ENCODE results near the gene IFNGR2. TPM values are rescaled to one million over a fixed set of nuclear protein-coding genes. Genes with fewer than 3 reads are reported as not detected.
"Not testable (repeated sequence)": the region's sequence is repeated elsewhere in the genome, so short reads cannot be mapped to it uniquely, and the experiment has no call there.

IFNGR2 gene
- total RNA-seq, 2 donors from 2014 or later, result 88.1 to 122 TPM

- Histone ChIP-seq H3K9me3 (no peaks in the 10 kb centered on the region), H3K4me3 (no peak overlapping the region), H3K36me3 (no peaks in the 10 kb centered on the region), H3K4me1 (replicated peaks) (no peaks in the 10 kb centered on the region), H3K27me3 (replicated peaks; ENCODE audit: insufficient read depth) (no peaks in the 10 kb centered on the region), H3K27ac (peak overlapping the region; percentile 25 to 28)
- WGBS, result 71% methylated on average over 1 of the region's 1 CpG
- intact Hi-C loops (cut with DNase I), result no loop called here
- peak; percentile 56 for DNase-seq (ENCODE audit: low spot score)
- TF ChIP-seq, protein P1, sequence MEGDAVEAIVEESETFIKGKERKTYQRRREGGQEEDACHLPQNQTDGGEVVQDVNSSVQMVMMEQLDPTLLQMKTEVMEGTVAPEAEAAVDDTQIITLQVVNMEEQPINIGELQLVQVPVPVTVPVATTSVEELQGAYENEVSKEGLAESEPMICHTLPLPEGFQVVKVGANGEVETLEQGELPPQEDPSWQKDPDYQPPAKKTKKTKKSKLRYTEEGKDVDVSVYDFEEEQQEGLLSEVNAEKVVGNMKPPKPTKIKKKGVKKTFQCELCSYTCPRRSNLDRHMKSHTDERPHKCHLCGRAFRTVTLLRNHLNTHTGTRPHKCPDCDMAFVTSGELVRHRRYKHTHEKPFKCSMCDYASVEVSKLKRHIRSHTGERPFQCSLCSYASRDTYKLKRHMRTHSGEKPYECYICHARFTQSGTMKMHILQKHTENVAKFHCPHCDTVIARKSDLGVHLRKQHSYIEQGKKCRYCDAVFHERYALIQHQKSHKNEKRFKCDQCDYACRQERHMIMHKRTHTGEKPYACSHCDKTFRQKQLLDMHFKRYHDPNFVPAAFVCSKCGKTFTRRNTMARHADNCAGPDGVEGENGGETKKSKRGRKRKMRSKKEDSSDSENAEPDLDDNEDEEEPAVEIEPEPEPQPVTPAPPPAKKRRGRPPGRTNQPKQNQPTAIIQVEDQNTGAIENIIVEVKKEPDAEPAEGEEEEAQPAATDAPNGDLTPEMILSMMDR (IDR thresholded peaks at IDR 0.05), result no peak
- peak; percentile 10 for TF ChIP-seq POLR2AphosphoS5 (IDR thresholded peaks at IDR 0.05)
These were observed 48.4 kb downstream of the IFNGR2 start for GRCh38 chr21:33451634-33452071.

GRCh38 chr21:33452362-33452761, 49.1 kb downstream of the IFNGR2 start:
- H3K36me3 ChIP-seq, result no peaks in the 10 kb centered on the region

GRCh38 chr21:33455686-33456446, 52.7 kb downstream of the IFNGR2 start:
- 78% methylated on average over 6 of the region's 6 CpGs for WGBS
- H3K36me3 ChIP-seq, result no peaks in the 10 kb centered on the region

More at GRCh38 chr21:33452362-33452761, 49.1 kb downstream of the IFNGR2 start:
- intact Hi-C loops (cut with DNase I), result no loop called here
- 93% methylated on average over 3 of the region's 3 CpGs for WGBS
- no peak for DNase-seq (ENCODE audit: low spot score)
- H3K4me1 ChIP-seq (replicated peaks), result no peaks in the 10 kb centered on the region
- no peak overlapping the region for H3K4me3 ChIP-seq
- no peaks in the 10 kb centered on the region for H3K27me3 ChIP-seq (replicated peaks; ENCODE audit: insufficient read depth)
- no peak for TF ChIP-seq POLR2A (IDR thresholded peaks at IDR 0.05)
- H3K9me3 ChIP-seq, result no peaks in the 10 kb centered on the region
- H3K27ac ChIP-seq, result peak overlapping the region; percentile 25 to 28

GRCh38 chr21:33458861-33459260, 55.6 kb downstream of the IFNGR2 start:
- TF ChIP-seq POLR2A (IDR thresholded peaks at IDR 0.05) (no peak), POLR2AphosphoS5 (IDR thresholded peaks at IDR 0.05) (no peak)
- TF ChIP-seq, protein P1 (IDR thresholded peaks at IDR 0.05), result no peak
- H3K9me3 ChIP-seq, result no peaks in the 10 kb centered on the region
- no peak overlapping the region for H3K27ac ChIP-seq
- H3K4me1 ChIP-seq (replicated peaks), result no peaks in the 10 kb centered on the region
- no peak for DNase-seq (ENCODE audit: low spot score)
- intact Hi-C loops (cut with DNase I), result no loop called here
- no peak overlapping the region for H3K4me3 ChIP-seq
- H3K27me3 ChIP-seq (replicated peaks; ENCODE audit: insufficient read depth), result no peaks in the 10 kb centered on the region
- 95% methylated on average over 3 of the region's 3 CpGs for WGBS
- no peaks in the 10 kb centered on the region for H3K36me3 ChIP-seq

More at GRCh38 chr21:33455686-33456446, 52.7 kb downstream of the IFNGR2 start:
- H3K27ac ChIP-seq, result no peak overlapping the region
- no peaks in the 10 kb centered on the region for H3K9me3 ChIP-seq
- intact Hi-C loops (cut with DNase I), result no loop called here
- H3K27me3 ChIP-seq (replicated peaks; ENCODE audit: insufficient read depth), result no peaks in the 10 kb centered on the region
- H3K4me1 ChIP-seq (replicated peaks), result no peaks in the 10 kb centered on the region
- no peak for TF ChIP-seq POLR2AphosphoS5 (IDR thresholded peaks at IDR 0.05)
- TF ChIP-seq POLR2A (IDR thresholded peaks at IDR 0.05), result no peak
- TF ChIP-seq, protein P1 (IDR thresholded peaks at IDR 0.05), result no peak
- DNase-seq (ENCODE audit: low spot score), result no peak
- no peak overlapping the region for H3K4me3 ChIP-seq

DNA sequence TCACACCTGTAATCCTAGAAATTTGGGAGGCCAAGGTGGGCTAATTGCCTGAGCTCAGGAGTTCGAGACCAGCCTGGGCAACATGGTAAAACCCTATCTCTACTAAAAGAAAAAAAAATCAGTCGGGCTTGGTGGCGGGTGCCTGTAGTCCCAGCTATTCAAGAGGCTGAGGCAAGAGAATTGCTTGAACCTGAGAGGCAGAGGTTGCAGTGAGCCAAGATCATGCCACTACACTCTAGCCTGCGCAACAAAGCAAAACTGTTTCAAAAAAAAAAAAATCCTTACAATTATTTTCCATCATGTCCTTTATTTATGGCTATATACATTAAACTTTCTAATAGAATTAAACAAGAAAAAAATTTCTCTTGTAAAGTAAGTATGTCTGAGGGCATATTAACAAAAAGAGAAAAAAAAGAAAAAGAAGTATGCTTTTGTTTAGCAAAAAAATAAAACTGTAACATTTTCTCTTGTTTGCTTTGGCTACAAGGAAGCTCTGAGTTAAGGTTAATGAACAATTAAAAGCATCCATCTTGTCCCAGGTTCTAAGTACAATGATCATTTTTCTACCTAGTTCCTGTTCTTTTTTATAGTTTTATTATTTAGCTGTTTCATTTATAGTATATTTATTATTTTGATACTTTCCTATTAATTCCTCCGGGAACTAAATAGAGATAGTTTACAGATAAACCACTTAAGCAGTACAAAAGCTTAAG, 58.5 kb downstream of the IFNGR2 start:
- no peak overlapping the region for H3K27ac ChIP-seq
- intact Hi-C loops (cut with DNase I), result no loop called here
- H3K4me3 ChIP-seq, result no peak overlapping the region
- TF ChIP-seq, protein P1 (IDR thresholded peaks at IDR 0.05), result no peak
- TF ChIP-seq POLR2A (IDR thresholded peaks at IDR 0.05) (no peak), POLR2AphosphoS5 (IDR thresholded peaks at IDR 0.05) (no peak)
- H3K27me3 ChIP-seq (replicated peaks; ENCODE audit: insufficient read depth), result no peaks in the 10 kb centered on the region
- no peaks in the 10 kb centered on the region for H3K36me3 ChIP-seq
- no peaks in the 10 kb centered on the region for H3K9me3 ChIP-seq
- no peak for DNase-seq (ENCODE audit: low spot score)
- H3K4me1 ChIP-seq (replicated peaks), result no peaks in the 10 kb centered on the region
- WGBS, result 76% methylated on average over 5 of the region's 5 CpGs

DNA sequence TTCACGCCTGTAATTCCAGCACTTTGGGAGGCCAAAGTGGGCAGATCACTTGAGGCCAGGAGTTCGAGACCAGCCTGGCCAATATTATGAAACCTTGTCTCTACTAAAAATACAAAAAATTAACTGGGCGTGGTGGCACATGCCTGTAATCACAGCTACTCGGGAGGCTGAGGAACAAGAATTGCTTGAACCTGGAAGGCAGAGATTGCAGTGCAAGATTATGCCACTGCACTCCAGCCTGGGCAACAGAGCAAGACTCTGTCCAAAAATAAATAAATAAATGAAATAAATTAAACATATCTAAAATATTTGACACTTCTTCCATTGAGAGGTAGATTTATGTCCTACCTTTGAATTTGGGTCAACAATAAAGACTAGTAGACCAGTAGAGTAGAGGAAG, 66.0 kb downstream of the IFNGR2 start:
- 86% methylated on average over 4 of the region's 4 CpGs for WGBS
- H3K36me3 ChIP-seq; H3K4me3 ChIP-seq; H3K9me3 ChIP-seq; H3K4me1 ChIP-seq (replicated peaks); H3K27ac ChIP-seq; DNase-seq (ENCODE audit: low spot score); H3K27me3 ChIP-seq (replicated peaks; ENCODE audit: insufficient read depth); intact Hi-C loops (cut with DNase I): not testable (repeated sequence)
